ENCODE results near the gene C5orf63.
"Not testable (repeated sequence)": the region's sequence is repeated elsewhere in the genome, so short reads cannot be mapped to it uniquely, and the experiment has no call there.

C5orf63 gene

GRCh38 chr5:127076315-127077129 lies 3.2 kb upstream of the C5orf63 start:
- DNase-seq (ENCODE audit: low read depth, low spot score): peak; percentile 88

- no peak for DNase-seq (ENCODE audit: low read depth, low spot score)
These were observed 1.2 kb upstream of the C5orf63 start for GRCh38 chr5:127074466-127074865.

GRCh38 chr5:127070243-127070642 lies 3.1 kb downstream of the C5orf63 start:
- DNase-seq (ENCODE audit: low read depth, low spot score): no peak

GRCh38 chr5:127068493-127069214 lies 4.6 kb downstream of the C5orf63 start:
- no peak for DNase-seq (ENCODE audit: low read depth, low spot score)

GRCh38 chr5:127066721-127067120 lies 6.6 kb downstream of the C5orf63 start:
- no peak for DNase-seq (ENCODE audit: low read depth, low spot score)

- DNase-seq (ENCODE audit: low read depth, low spot score): no peak
These were observed 9.0 kb downstream of the C5orf63 start for GRCh38 chr5:127064253-127064840.

- no peak for DNase-seq (ENCODE audit: low read depth, low spot score)
These were observed 9.9 kb downstream of the C5orf63 start for GRCh38 chr5:127063257-127063913.

- no peak for DNase-seq (ENCODE audit: low read depth, low spot score)
These were observed 11.3 kb downstream of the C5orf63 start for GRCh38 chr5:127061956-127062355.

- no peak for DNase-seq (ENCODE audit: low read depth, low spot score)
These were observed 11.8 kb downstream of the C5orf63 start for GRCh38 chr5:127061537-127061936.

- DNase-seq (ENCODE audit: low read depth, low spot score): no peak
These were observed 12.8 kb downstream of the C5orf63 start for GRCh38 chr5:127060470-127060985.

- DNase-seq (ENCODE audit: low read depth, low spot score): no peak
These were observed 16.4 kb downstream of the C5orf63 start for GRCh38 chr5:127056896-127057295.

- no peak for DNase-seq (ENCODE audit: low read depth, low spot score)
These were observed 17.2 kb downstream of the C5orf63 start for GRCh38 chr5:127055880-127056653.

- DNase-seq (ENCODE audit: low read depth, low spot score): not testable (repeated sequence)
These were observed 19.8 kb downstream of the C5orf63 start for GRCh38 chr5:127053551-127053950.

- DNase-seq (ENCODE audit: low read depth, low spot score): no peak
These were observed 20.3 kb downstream of the C5orf63 start for GRCh38 chr5:127053049-127053448.

GRCh38 chr5:127051591-127051990 lies 21.7 kb downstream of the C5orf63 start:
- DNase-seq (ENCODE audit: low read depth, low spot score): no peak

- no peak for DNase-seq (ENCODE audit: low read depth, low spot score)
These were observed 26.8 kb downstream of the C5orf63 start for GRCh38 chr5:127046343-127047072.

GRCh38 chr5:127042593-127042992 lies 30.7 kb downstream of the C5orf63 start:
- DNase-seq (ENCODE audit: low read depth, low spot score): no peak

- no peak for DNase-seq (ENCODE audit: low read depth, low spot score)
These were observed 31.7 kb downstream of the C5orf63 start for GRCh38 chr5:127041571-127041970.

GRCh38 chr5:127040796-127041520 lies 32.3 kb downstream of the C5orf63 start:
- DNase-seq (ENCODE audit: low read depth, low spot score): no peak

- DNase-seq (ENCODE audit: low read depth, low spot score): no peak
These were observed 34.8 kb downstream of the C5orf63 start for GRCh38 chr5:127038550-127038949.

Data from smooth muscle cell of the brain vasculature (primary cell).